GM12878 (cell line): ENCODE measurements around the gene NUMA1. TPM values are rescaled to one million over a fixed set of nuclear protein-coding genes. Genes with fewer than 3 reads are reported as not detected.

Source experiments
- BCLAF1 ChIP-seq: fragments of 450-650 bp; IDR thresholded peaks from 2 replicates; pipeline ENCODE4 v1.6.1; 2017; ENCODE audit warnings: antibody characterized with exemption, mild to moderate bottlenecking, moderate library complexity
- CBFB ChIP-seq: IDR thresholded peaks from 2 replicates; pipeline ENCODE4 v1.6.1; 2016; ENCODE audit warnings: antibody characterized with exemption, low read depth
- CBX5 ChIP-seq: sonication (generic); IDR thresholded peaks from 2 replicates; pipeline ENCODE4 v1.6.1; 2016; ENCODE audit warnings: low read depth, moderate library complexity, mild to moderate bottlenecking, inconsistent platforms
- GABPA ChIP-seq: IDR thresholded peaks from 2 replicates; pipeline ENCODE4 v1.6.1; 2014; ENCODE audit warnings: antibody characterized with exemption, low read depth, mild to moderate bottlenecking, inconsistent platforms
- GATAD2B ChIP-seq: fragments of 450-650 bp; conservative IDR thresholded peaks from 2 replicates; pipeline ENCODE4 v1.6.1; 2017; ENCODE audit warnings: low read depth, mild to moderate bottlenecking, moderate library complexity
- RBBP5 ChIP-seq: fragments of 200-600 bp; sonication (generic); conservative IDR thresholded peaks from 2 replicates; pipeline ENCODE4 v1.6.1; 2016
- TCF12 ChIP-seq: IDR thresholded peaks from 2 replicates; pipeline ENCODE4 v1.6.1; 2011; ENCODE audit warnings: low read depth, mild to moderate bottlenecking, low read length
- USF1 ChIP-seq: IDR thresholded peaks from 2 replicates; pipeline ENCODE4 v1.6.1; 2011; ENCODE audit warnings: borderline replicate concordance, low read depth, mild to moderate bottlenecking, moderate library complexity, mixed read lengths, low read length; ENCODE audit not compliant: insufficient read depth; ENCODE audit errors: extremely low read length
- ZNF384 ChIP-seq: IDR thresholded peaks from 2 replicates; pipeline ENCODE4 v1.6.1; 2012; ENCODE audit warnings: low read depth, mild to moderate bottlenecking, low read length, improper control_type of control experiment, borderline replicate concordance
- polyA plus RNA-seq, 11 experiments: library from polyadenylated mRNA; depleted of rRNA in 4 of 11; unstranded in 6 of 11; stranded (reverse) in 5 of 11; fragments of >200 nt; fragmentation: Nextera tagmentation in 4 of 11; fragmentation: Illumina TruSeq in 1 of 11; extraction: Ambion mirVana in 4 of 11; extraction: Trizol in 1 of 11; gene quantifications; 1 replicate in 1 of 11; 2 replicates in 10 of 11; pipeline versions ENCODE4 v1.2.1 to v1.2.3, GENCODE V29; 2011 to 2016; ENCODE audit warnings: inconsistent platforms in 2 of 11, missing spikeins in 2 of 11, low read depth in 1 of 11
- total RNA-seq, 4 experiments: library from RNA; depleted of rRNA in 3 of 4; stranded (reverse); fragments of >200 nt in 3 of 4; fragmentation: Illumina TruSeq in 1 of 4; extraction: Trizol in 1 of 4; gene quantifications; 2 replicates each; pipeline versions ENCODE4 v1.2.1 to v1.2.3, GENCODE V29; 2013 to 2021
- TF ChIP-seq, protein P1 (sequence below): fragments of 450-650 bp; IDR thresholded peaks from 2 replicates; pipeline ENCODE4 v1.6.1; 2018; ENCODE audit warnings: borderline replicate concordance, mild to moderate bottlenecking; ENCODE audit not compliant: partially characterized antibody
- TF ChIP-seq, protein P2 (sequence below): fragments of 450-650 bp; IDR thresholded peaks from 2 replicates; pipeline ENCODE4 v1.6.1; 2017; ENCODE audit warnings: mild to moderate bottlenecking, moderate library complexity
- TF ChIP-seq, protein P3 (sequence below): fragments of 450-650 bp; IDR thresholded peaks from 2 replicates; pipeline ENCODE4 v1.6.1; 2016; ENCODE audit warnings: mild to moderate bottlenecking

The NUMA1 gene
- total and polyA plus RNA-seq, 10 of the 15 experiments (the other 5 are each of a cell fraction or from before 2014, with no cell fraction given) = 5.5 to 111 (median 61.0) TPM

GRCh38 chr11:72080326-72081183 is at the start of gene NUMA1, which contains the start of gene LRRC51 (continued):
- TF ChIP-seq BCLAF1 (no peak), RBBP5 (no peak), ZNF384 (no peak), CBFB (no peak), GATAD2B (no peak; the same call in 1 of the 2 replicates), CBX5 (no peak), GABPA (peak; percentile 90), TCF12 (0 out of 2 replicates have a peak, but pooled peaks have one; percentile 10), USF1 (no peak)
- TF ChIP-seq, protein P1, sequence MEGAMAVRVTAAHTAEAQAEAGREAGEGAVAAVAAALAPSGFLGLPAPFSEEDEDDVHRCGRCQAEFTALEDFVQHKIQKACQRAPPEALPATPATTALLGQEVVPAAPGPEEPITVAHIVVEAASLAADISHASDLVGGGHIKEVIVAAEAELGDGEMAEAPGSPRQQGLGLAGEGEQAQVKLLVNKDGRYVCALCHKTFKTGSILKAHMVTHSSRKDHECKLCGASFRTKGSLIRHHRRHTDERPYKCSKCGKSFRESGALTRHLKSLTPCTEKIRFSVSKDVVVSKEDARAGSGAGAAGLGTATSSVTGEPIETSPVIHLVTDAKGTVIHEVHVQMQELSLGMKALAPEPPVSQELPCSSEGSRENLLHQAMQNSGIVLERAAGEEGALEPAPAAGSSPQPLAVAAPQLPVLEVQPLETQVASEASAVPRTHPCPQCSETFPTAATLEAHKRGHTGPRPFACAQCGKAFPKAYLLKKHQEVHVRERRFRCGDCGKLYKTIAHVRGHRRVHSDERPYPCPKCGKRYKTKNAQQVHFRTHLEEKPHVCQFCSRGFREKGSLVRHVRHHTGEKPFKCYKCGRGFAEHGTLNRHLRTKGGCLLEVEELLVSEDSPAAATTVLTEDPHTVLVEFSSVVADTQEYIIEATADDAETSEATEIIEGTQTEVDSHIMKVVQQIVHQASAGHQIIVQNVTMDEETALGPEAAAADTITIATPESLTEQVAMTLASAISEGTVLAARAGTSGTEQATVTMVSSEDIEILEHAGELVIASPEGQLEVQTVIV = peak; percentile 63
- TF ChIP-seq, protein P2, sequence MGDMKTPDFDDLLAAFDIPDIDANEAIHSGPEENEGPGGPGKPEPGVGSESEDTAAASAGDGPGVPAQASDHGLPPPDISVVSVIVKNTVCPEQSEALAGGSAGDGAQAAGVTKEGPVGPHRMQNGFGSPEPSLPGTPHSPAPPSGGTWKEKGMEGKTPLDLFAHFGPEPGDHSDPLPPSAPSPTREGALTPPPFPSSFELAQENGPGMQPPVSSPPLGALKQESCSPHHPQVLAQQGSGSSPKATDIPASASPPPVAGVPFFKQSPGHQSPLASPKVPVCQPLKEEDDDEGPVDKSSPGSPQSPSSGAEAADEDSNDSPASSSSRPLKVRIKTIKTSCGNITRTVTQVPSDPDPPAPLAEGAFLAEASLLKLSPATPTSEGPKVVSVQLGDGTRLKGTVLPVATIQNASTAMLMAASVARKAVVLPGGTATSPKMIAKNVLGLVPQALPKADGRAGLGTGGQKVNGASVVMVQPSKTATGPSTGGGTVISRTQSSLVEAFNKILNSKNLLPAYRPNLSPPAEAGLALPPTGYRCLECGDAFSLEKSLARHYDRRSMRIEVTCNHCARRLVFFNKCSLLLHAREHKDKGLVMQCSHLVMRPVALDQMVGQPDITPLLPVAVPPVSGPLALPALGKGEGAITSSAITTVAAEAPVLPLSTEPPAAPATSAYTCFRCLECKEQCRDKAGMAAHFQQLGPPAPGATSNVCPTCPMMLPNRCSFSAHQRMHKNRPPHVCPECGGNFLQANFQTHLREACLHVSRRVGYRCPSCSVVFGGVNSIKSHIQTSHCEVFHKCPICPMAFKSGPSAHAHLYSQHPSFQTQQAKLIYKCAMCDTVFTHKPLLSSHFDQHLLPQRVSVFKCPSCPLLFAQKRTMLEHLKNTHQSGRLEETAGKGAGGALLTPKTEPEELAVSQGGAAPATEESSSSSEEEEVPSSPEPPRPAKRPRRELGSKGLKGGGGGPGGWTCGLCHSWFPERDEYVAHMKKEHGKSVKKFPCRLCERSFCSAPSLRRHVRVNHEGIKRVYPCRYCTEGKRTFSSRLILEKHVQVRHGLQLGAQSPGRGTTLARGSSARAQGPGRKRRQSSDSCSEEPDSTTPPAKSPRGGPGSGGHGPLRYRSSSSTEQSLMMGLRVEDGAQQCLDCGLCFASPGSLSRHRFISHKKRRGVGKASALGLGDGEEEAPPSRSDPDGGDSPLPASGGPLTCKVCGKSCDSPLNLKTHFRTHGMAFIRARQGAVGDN = no peak
- TF ChIP-seq, protein P3, sequence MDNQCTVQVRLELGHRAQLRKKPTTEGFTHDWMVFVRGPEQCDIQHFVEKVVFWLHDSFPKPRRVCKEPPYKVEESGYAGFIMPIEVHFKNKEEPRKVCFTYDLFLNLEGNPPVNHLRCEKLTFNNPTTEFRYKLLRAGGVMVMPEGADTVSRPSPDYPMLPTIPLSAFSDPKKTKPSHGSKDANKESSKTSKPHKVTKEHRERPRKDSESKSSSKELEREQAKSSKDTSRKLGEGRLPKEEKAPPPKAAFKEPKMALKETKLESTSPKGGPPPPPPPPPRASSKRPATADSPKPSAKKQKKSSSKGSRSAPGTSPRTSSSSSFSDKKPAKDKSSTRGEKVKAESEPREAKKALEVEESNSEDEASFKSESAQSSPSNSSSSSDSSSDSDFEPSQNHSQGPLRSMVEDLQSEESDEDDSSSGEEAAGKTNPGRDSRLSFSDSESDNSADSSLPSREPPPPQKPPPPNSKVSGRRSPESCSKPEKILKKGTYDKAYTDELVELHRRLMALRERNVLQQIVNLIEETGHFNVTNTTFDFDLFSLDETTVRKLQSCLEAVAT = no peak
